GM10266 (cell line): ENCODE results near the gene FNBP1L.
"Not testable (repeated sequence)": the region's sequence is repeated elsewhere in the genome, so short reads cannot be mapped to it uniquely, and the experiment has no call there.

Source experiments
- DNase-seq: peaks from one replicate; pipeline ENCODE4 v3.0.0; 2012; ENCODE audit errors: extremely low spot score
- CTCF ChIP-seq: IDR thresholded peaks from 2 replicates; pipeline ENCODE4 v1.5.1; 2012; ENCODE audit warnings: mild to moderate bottlenecking, low read depth; ENCODE audit not compliant: control insufficient read depth, insufficient read depth; ENCODE audit errors: missing control alignments

The FNBP1L gene

DNA sequence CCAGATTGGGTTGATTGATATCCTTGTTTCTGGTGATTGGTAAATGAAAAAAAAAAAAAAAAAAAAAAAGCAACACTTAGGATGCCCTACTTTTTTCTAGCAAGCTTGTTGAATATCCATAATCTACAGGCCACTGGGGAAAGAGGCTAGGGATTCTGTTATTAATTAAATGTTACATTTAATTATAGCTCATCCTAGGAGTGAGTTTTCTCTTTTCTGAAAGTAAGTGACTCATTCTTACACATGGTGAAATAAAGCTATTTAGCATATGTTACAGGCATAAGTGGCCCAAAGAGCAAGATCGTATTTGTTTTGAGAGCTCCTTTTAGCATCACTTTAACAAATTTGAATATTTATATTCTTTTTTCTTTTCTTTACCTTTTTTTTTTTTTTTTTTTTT, 94.5 kb downstream of the FNBP1L start:
- TF ChIP-seq CTCF = no peak
- no peak for DNase-seq

DNA sequence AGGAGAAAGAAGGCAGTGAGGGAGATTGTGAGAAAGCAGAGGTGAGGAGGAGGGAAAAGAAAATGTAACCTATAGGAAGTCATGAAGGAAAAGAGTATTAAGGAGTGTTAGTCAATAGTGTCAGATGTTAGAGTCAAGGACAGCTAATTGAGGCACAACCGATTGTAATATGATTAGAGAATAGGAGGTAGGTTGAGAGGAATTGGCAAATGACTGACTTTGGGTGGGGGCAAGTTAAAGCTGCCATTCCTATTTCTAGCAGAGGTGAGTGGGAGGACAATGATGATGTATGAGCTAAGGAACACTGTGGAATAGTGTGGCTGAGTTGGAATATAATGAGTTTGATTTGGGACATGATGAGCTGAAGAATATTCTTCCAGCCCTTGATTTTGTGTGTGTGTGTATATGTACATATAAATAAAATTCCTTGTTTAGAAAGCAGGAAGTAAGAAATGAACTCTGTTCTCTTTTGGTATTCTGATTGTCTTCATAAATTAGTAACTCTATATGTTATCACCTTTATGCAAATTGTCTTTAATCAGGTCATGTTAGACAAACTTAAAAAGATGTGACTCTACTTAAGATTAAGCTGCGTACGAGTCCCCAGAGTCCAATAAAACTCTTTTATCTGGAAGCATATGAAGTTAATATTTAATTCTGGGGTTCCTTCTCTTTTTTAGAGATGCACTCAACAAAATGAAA, 98.4 kb downstream of the FNBP1L start:
- TF ChIP-seq CTCF = no peak
- DNase-seq = no peak

- TF ChIP-seq CTCF = no peak
- no peak for DNase-seq
These were observed 101.2 kb downstream of the FNBP1L start for GRCh38 chr1:93549131-93549530.

DNA sequence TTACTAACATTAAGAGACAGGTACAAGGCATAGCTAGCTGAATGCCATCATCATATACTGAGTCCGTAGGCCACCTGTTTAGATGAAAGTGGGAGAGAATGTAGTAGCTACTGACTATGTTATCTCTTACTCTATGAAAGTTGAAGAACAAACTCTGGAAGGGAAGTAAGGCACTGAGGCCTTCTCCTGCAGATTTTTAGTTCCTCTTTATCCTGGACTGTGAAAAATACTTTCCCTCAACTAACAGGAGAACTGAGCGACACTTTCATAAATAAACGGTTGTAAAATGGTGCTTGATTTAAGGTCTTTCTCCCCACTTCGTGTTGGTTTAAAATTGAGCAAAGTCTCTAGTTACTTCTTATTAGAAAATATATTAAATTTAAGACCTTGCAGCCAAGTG, 101.9 kb downstream of the FNBP1L start:
- DNase-seq = no peak
- no peak for TF ChIP-seq CTCF

GRCh38 chr1:93552741-93553455, 105.0 kb downstream of the FNBP1L start:
- no peak for TF ChIP-seq CTCF
- no peak for DNase-seq

GRCh38 chr1:93553886-93554490, 106.1 kb downstream of the FNBP1L start:
- DNase-seq = not testable (repeated sequence)

- TF ChIP-seq CTCF = no peak
- no peak for DNase-seq
These were observed 107.3 kb downstream of the FNBP1L start for GRCh38 chr1:93554883-93555872.
